GM19328 (cell line): Measurements from ENCODE around the gene AHCYL2.
"Not testable (repeated sequence)": the region's sequence is repeated elsewhere in the genome, so short reads cannot be mapped to it uniquely, and the experiment has no call there.

ENCODE experiments used
- ATAC-seq: cut with Tn5 transposase; IDR thresholded peaks from one replicate; pipeline ENCODE4 v1.9.1; 2021; ENCODE audit warnings: mild to moderate bottlenecking, moderate library complexity; ENCODE audit not compliant: unreplicated experiment

Gene AHCYL2

GRCh38 chr7:129347330-129347729 is 122.5 kb downstream of the AHCYL2 start:
- ATAC-seq: no peak

- ATAC-seq: no peak
Measured at GRCh38 chr7:129348023-129348740, 123.4 kb downstream of the AHCYL2 start.

- no peak for ATAC-seq
Measured at GRCh38 chr7:129351320-129351719, 126.5 kb downstream of the AHCYL2 start.

GRCh38 chr7:129353104-129353503 is 128.3 kb downstream of the AHCYL2 start:
- not testable (repeated sequence) for ATAC-seq

GRCh38 chr7:129354428-129355157 is 129.8 kb downstream of the AHCYL2 start:
- no peak for ATAC-seq

GRCh38 chr7:129356176-129356575 is 131.3 kb downstream of the AHCYL2 start:
- no peak for ATAC-seq

- ATAC-seq: no peak
Measured at GRCh38 chr7:129359176-129359575, 134.3 kb downstream of the AHCYL2 start.

- ATAC-seq: no peak
Measured at GRCh38 chr7:129359638-129360037, 134.8 kb downstream of the AHCYL2 start.

GRCh38 chr7:129361771-129362170 is 136.9 kb downstream of the AHCYL2 start:
- ATAC-seq: no peak

- no peak for ATAC-seq
Measured at GRCh38 chr7:129362496-129362895, 137.7 kb downstream of the AHCYL2 start.

- ATAC-seq: no peak
Measured at GRCh38 chr7:129367349-129367699, 142.5 kb downstream of the AHCYL2 start.

GRCh38 chr7:129367700-129368388 is 143.0 kb downstream of the AHCYL2 start:
- no peak for ATAC-seq

- no peak for ATAC-seq
Measured at GRCh38 chr7:129368389-129368986, 143.7 kb downstream of the AHCYL2 start.

- not testable (repeated sequence) for ATAC-seq
Measured at GRCh38 chr7:129369447-129369846, 144.6 kb downstream of the AHCYL2 start.

GRCh38 chr7:129370812-129371211 is 146.0 kb downstream of the AHCYL2 start:
- no peak for ATAC-seq

- ATAC-seq: no peak
Measured at GRCh38 chr7:129371487-129371886, 146.7 kb downstream of the AHCYL2 start.

GRCh38 chr7:129373651-129374428 is 149.0 kb downstream of the AHCYL2 start:
- no peak for ATAC-seq

- ATAC-seq: no peak
Measured at GRCh38 chr7:129375141-129375938, 150.5 kb downstream of the AHCYL2 start.

- no peak for ATAC-seq
Measured at GRCh38 chr7:129376076-129376777, 151.4 kb downstream of the AHCYL2 start.
